Mesothelial cell of epicardium (in vitro differentiated cells): ENCODE data around the gene FADD. TPM values are rescaled to one million over a fixed set of nuclear protein-coding genes. Genes with fewer than 3 reads are reported as not detected.

Experiments
- DNase-seq, 2 experiments: peaks; one replicate each; pipeline ENCODE4 v3.0.0; 2021; ENCODE audit warnings: low spot score in 2 of 2; ENCODE audit not compliant: unreplicated experiment in 2 of 2
- H3K27ac Mint-ChIP-seq: 2 replicates; pipeline ENCODE4 v1.8.0; 2021; ENCODE audit warnings: mixed read lengths
- H3K27me3 Mint-ChIP-seq: 2 replicates; pipeline ENCODE4 v1.8.0; 2021; ENCODE audit warnings: low read depth, mixed read lengths
- H3K36me3 Mint-ChIP-seq: 2 replicates; pipeline ENCODE4 v1.8.0; 2021; ENCODE audit warnings: mixed read lengths
- H3K4me1 Mint-ChIP-seq: 2 replicates; pipeline ENCODE4 v1.8.0; 2021; ENCODE audit warnings: mixed read lengths
- H3K4me3 Mint-ChIP-seq: 2 replicates; pipeline ENCODE4 v1.8.0; 2021; ENCODE audit warnings: mild to moderate bottlenecking, moderate library complexity, mixed read lengths
- H3K9me3 Mint-ChIP-seq: 2 replicates; pipeline ENCODE4 v1.8.0; 2021; ENCODE audit warnings: mixed read lengths
- total RNA-seq: library from RNA; stranded (reverse); gene quantifications from 3 replicates; pipeline ENCODE4 v1.2.1, GENCODE V29; 2021
- TF ChIP-seq, protein P1 (sequence below): fragments of 200-600 bp; sonication (generic); IDR thresholded peaks from one replicate; pipeline ENCODE4 v1.5.0; 2021; ENCODE audit warnings: antibody characterized with exemption; ENCODE audit not compliant: unreplicated experiment

Gene FADD
- total RNA-seq, 1 donor from 2014 or later = 20.9 TPM

DNA sequence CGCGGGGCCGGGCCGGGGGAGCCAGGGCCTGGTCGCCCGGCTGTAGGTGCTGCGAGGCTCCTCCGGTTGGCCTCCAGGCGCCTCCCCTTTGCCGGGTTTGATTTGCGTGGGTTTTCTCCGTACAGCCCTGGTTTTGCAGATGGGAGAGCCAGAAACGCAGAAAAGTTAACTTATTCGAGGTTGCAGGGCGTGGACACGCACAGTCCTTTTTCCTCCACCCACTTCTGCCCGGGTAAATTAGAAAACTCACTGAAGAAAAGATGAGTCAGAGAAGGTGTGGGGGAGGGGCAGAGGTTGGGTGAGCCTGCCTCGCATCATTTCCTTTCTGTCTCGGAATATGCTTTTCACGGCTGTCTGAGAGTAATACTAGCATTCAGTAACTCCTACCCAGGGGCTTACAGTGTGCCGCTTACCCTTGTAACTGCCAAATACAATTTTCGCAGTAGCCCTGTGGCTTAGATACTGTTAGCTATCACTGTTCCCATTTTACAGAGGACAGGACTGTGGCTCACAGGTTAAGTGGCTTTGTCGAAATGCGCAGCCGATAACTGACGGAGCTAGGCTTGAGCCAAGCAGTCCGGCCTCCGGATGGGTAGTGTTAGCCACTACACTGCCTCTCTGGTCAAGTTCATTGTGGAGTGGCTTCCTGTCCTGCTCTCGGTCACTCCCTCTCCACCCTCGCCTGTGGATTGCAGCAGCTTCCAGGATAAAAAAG lies 812 bp downstream of the FADD start:
- H3K4me3 Mint-ChIP-seq = peak overlapping the region; percentile 90
- DNase-seq = peak in 1 of 2 experiments; percentile 57
- peaks cover 21% of the 10 kb centered on the region for H3K4me1 Mint-ChIP-seq
- peak overlapping the region; percentile 95 for H3K27ac Mint-ChIP-seq
- peaks cover 3% of the 10 kb centered on the region for H3K27me3 Mint-ChIP-seq
- TF ChIP-seq, protein P1, sequence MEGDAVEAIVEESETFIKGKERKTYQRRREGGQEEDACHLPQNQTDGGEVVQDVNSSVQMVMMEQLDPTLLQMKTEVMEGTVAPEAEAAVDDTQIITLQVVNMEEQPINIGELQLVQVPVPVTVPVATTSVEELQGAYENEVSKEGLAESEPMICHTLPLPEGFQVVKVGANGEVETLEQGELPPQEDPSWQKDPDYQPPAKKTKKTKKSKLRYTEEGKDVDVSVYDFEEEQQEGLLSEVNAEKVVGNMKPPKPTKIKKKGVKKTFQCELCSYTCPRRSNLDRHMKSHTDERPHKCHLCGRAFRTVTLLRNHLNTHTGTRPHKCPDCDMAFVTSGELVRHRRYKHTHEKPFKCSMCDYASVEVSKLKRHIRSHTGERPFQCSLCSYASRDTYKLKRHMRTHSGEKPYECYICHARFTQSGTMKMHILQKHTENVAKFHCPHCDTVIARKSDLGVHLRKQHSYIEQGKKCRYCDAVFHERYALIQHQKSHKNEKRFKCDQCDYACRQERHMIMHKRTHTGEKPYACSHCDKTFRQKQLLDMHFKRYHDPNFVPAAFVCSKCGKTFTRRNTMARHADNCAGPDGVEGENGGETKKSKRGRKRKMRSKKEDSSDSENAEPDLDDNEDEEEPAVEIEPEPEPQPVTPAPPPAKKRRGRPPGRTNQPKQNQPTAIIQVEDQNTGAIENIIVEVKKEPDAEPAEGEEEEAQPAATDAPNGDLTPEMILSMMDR = no peak
- H3K9me3 Mint-ChIP-seq = no peaks in the 10 kb centered on the region
- H3K36me3 Mint-ChIP-seq = peaks cover 12% of the 10 kb centered on the region

DNA sequence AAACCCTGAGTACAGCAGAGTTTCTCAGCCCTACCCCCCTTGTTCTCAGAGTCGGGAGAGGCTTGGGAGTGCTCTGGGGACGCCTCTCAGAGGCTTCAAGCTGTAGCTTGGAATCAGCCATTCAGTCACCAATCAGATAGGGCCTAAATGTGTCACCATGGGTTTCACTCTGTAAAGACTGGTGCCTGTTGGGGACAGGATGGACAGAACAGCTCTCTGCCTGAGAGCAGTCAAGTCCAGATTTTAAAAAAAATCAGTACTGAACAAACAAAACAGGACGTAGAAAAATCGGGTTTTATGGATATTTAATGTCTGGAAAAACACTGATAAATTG lies 1.3 kb downstream of the FADD start:
- no peak for DNase-seq
- peaks cover 17% of the 10 kb centered on the region for H3K36me3 Mint-ChIP-seq
- no peaks in the 10 kb centered on the region for H3K9me3 Mint-ChIP-seq
- peak overlapping the region; percentile 90 for H3K4me3 Mint-ChIP-seq
- TF ChIP-seq, protein P1 = no peak
- peaks cover 2% of the 10 kb centered on the region for H3K27me3 Mint-ChIP-seq
- peaks cover 21% of the 10 kb centered on the region for H3K4me1 Mint-ChIP-seq
- peak overlapping the region; percentile 95 for H3K27ac Mint-ChIP-seq

DNA sequence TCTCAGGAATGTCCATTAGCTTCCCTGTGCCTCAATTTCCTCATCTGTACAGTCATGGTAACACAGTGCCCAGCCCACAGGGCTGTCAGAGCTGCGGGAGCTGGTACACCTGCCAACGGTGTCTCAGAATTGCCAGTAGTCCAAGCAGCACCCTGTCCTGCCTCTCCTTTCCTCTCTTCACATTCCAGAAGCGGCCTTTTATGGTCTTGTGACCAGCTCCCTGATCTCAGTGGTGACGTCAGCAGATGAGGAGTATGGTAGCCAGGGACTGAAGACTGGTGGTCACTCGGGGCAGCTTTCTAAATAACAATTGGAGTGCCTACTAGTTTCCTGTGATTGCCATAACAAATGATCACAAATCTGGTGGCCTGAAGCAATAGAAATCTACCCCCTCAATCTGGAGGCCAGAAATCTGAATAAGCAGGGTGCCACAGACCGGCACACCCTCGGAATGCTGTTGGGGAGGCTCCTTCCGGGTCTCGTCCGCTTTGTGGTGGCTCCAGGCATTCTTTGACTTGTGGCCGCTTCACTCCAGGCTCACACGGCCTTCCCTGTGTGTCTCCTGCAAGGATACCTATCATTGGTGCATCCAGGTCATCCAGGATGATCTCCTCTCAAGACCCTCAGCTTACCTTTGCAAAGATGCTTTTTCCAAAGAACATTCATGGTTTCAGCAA lies 2.1 kb downstream of the FADD start:
- H3K36me3 Mint-ChIP-seq = peaks cover 22% of the 10 kb centered on the region
- TF ChIP-seq, protein P1 = no peak
- peak overlapping the region; percentile 90 for H3K4me3 Mint-ChIP-seq
- peaks cover 21% of the 10 kb centered on the region for H3K4me1 Mint-ChIP-seq
- H3K27ac Mint-ChIP-seq = peak overlapping the region; percentile 95
- DNase-seq = no peak
- no peaks in the 10 kb centered on the region for H3K27me3 Mint-ChIP-seq
- no peaks in the 10 kb centered on the region for H3K9me3 Mint-ChIP-seq

DNA sequence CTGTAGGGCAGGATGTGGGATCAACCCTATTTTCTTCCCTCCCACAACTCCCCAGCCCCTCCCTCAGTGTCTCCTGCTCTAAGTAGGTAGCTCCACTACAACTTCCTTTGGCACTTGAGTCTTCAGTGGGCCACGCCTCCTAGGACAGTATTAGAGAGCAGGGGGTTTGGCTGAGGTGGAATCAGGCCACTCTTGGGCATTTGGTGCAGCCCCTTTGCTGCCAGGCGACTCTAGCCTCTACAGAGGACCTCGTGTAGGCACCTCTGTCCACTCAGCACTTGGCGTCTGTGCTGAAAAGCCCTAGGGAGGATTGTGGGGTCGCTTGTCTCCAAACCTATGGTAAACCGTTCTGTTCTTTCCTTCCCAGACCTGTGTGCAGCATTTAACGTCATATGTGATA lies 2.7 kb downstream of the FADD start:
- TF ChIP-seq, protein P1 = no peak
- H3K4me3 Mint-ChIP-seq = peak overlapping the region; percentile 43
- H3K4me1 Mint-ChIP-seq = peaks cover 21% of the 10 kb centered on the region
- no peak overlapping the region for H3K27ac Mint-ChIP-seq
- H3K36me3 Mint-ChIP-seq = peaks cover 23% of the 10 kb centered on the region
- H3K27me3 Mint-ChIP-seq = no peaks in the 10 kb centered on the region
- no peak for DNase-seq
- H3K9me3 Mint-ChIP-seq = no peaks in the 10 kb centered on the region

DNA sequence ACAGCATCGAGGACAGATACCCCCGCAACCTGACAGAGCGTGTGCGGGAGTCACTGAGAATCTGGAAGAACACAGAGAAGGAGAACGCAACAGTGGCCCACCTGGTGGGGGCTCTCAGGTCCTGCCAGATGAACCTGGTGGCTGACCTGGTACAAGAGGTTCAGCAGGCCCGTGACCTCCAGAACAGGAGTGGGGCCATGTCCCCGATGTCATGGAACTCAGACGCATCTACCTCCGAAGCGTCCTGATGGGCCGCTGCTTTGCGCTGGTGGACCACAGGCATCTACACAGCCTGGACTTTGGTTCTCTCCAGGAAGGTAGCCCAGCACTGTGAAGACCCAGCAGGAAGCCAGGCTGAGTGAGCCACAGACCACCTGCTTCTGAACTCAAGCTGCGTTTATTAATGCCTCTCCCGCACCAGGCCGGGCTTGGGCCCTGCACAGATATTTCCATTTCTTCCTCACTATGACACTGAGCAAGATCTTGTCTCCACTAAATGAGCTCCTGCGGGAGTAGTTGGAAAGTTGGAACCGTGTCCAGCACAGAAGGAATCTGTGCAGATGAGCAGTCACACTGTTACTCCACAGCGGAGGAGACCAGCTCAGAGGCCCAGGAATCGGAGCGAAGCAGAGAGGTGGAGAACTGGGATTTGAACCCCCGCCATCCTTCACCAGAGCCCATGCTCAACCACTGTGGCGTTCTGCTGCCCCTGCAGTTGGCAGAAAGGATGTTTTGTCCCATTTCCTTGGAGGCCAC lies 3.3 kb downstream of the FADD start:
- H3K36me3 Mint-ChIP-seq = peaks cover 23% of the 10 kb centered on the region
- no peaks in the 10 kb centered on the region for H3K27me3 Mint-ChIP-seq
- H3K4me3 Mint-ChIP-seq = no peak overlapping the region
- H3K27ac Mint-ChIP-seq = no peak overlapping the region
- H3K4me1 Mint-ChIP-seq = peaks cover 21% of the 10 kb centered on the region
- TF ChIP-seq, protein P1 = no peak
- DNase-seq = no peak
- no peaks in the 10 kb centered on the region for H3K9me3 Mint-ChIP-seq
